HepG2 (cell line): Measurements from ENCODE around the gene NODAL. TPM values are rescaled to one million over a fixed set of nuclear protein-coding genes. Genes with fewer than 3 reads are reported as not detected.

Experiments
- ATAC-seq: fragments of 200-7000 bp; cut with Tn5 transposase; 3 replicates; pipeline ENCODE4 v1.9.1; 2020; ENCODE audit warnings: mild to moderate bottlenecking, moderate library complexity
- BruUV-seq: library from RNA; stranded (reverse); fragments of 400-500 nt; replicated peaks from 2 replicates; lab custom pipeline; 2021; lab: Mats Ljungman, UMichigan
- CTCF ChIA-PET: fragments of 300-600 bp; formaldehyde crosslinking; extraction: SDS; loops from one replicate; lab custom pipeline; 2021; ENCODE audit warnings: low total read pairs, inconsistent platforms, low intra/inter-chr PET ratio; lab: Yijun Ruan, JAX
- POLR2A ChIA-PET: fragments of 350-600 bp; sonication (Branson Sonifier 250); formaldehyde crosslinking; loops from one replicate; lab custom pipeline; 2020; ENCODE audit warnings: antibody characterized with exemption, inconsistent platforms; lab: Yijun Ruan, JAX
- DNase-seq: peaks from one replicate; pipeline ENCODE4 v3.0.0-alpha.2; 2015; ENCODE audit warnings: low spot score
- FAIRE-seq: peaks from 3 replicates; lab custom pipeline; 2011; peaks lifted over from hg19 to GRCh38; lab: Jason Lieb, UNC
- H2AFZ ChIP-seq: one replicate; pipeline ENCODE4 v1.6.1; 2011; ENCODE audit warnings: low read length, inconsistent platforms
- H3K27ac ChIP-seq: fragments of 300-600 bp; 3 replicates; pipeline ENCODE4 v1.8.0; 2011; ENCODE audit warnings: mixed run types, mild to moderate bottlenecking, mixed read lengths, low read length, inconsistent platforms; ENCODE audit not compliant: insufficient read depth; ENCODE audit errors: extremely low read length
- H3K27me3 ChIP-seq, 2 experiments: fragments of 200-600 bp in 1 of 2; 2 replicates in 1 of 2; 3 replicates in 1 of 2; pipeline versions ENCODE4 v1.6.0 to v1.8.0; 2011; ENCODE audit warnings: low read length in 2 of 2, mild to moderate bottlenecking in 2 of 2, moderate library complexity in 2 of 2, inconsistent platforms in 1 of 2; ENCODE audit not compliant: insufficient read depth in 2 of 2, control insufficient read depth in 1 of 2
- H3K36me3 ChIP-seq, 2 experiments: fragments of 200-600 bp in 1 of 2; replicated peaks in 1 of 2; 2 replicates in 1 of 2; 3 replicates in 1 of 2; pipeline versions ENCODE4 v1.5.1 to v1.8.0; 2011; ENCODE audit warnings: low read length in 2 of 2, inconsistent platforms in 1 of 2; ENCODE audit not compliant: insufficient read depth in 2 of 2, control insufficient read depth in 1 of 2
- H3K4me1 ChIP-seq: 2 replicates; pipeline ENCODE4 v1.5.1; 2012; ENCODE audit warnings: low read length, inconsistent platforms; ENCODE audit not compliant: insufficient read depth
- H3K4me2 ChIP-seq: 2 replicates; pipeline ENCODE4 v1.6.0; 2011; ENCODE audit warnings: low read depth, low read length, inconsistent platforms
- H3K4me3 ChIP-seq, 3 experiments: fragments of 200-600 bp in 1 of 3; sonication (generic), shearing (Covaris generic) in 1 of 3; replicated peaks in 1 of 3; 2 replicates each; pipeline ENCODE4 v1.5.1; 2011 to 2016; ENCODE audit warnings: low read length in 3 of 3, inconsistent platforms in 2 of 3, low read depth in 2 of 3, mild to moderate bottlenecking in 2 of 3, control low read depth in 1 of 3, mixed read lengths in 1 of 3; ENCODE audit not compliant: insufficient read depth in 1 of 3
- H3K79me2 ChIP-seq: one replicate; pipeline ENCODE4 v1.6.1; 2011; ENCODE audit warnings: low read length, inconsistent platforms; ENCODE audit not compliant: insufficient read depth
- H3K9ac ChIP-seq: 2 replicates; pipeline ENCODE4 v1.6.0; 2011; ENCODE audit warnings: mild to moderate bottlenecking, low read depth, low read length, inconsistent platforms; ENCODE audit not compliant: insufficient read depth
- H3K9me3 ChIP-seq: 2 replicates; pipeline ENCODE4 v1.5.1; 2012; ENCODE audit warnings: mild to moderate bottlenecking, low read length
- H4K20me1 ChIP-seq: 2 replicates; pipeline ENCODE4 v1.6.0; 2011; ENCODE audit warnings: inconsistent platforms, mild to moderate bottlenecking, low read length, moderate library complexity; ENCODE audit not compliant: insufficient read depth
- ARID2 ChIP-seq: sonication (generic); formaldehyde crosslinking; IDR thresholded peaks from 2 replicates; pipeline ENCODE4 v1.8.1; 2022; ENCODE audit warnings: mild to moderate bottlenecking, missing genetic modification reagents, borderline replicate concordance
- DPF2 ChIP-seq: sonication (generic); formaldehyde crosslinking; IDR thresholded peaks from 2 replicates; pipeline ENCODE4 v1.4.0; 2020; ENCODE audit warnings: mild to moderate bottlenecking, low read depth, missing genetic modification reagents, borderline replicate concordance
- KDM1A ChIP-seq: IDR thresholded peaks from 2 replicates; pipeline ENCODE4 v1.6.1; 2016; ENCODE audit warnings: missing compliant biosample characterization
- POLR2G ChIP-seq: fragments of 200-400 bp; formaldehyde crosslinking; IDR thresholded peaks from 2 replicates; pipeline ENCODE4 v1.6.1; 2018; ENCODE audit warnings: mild to moderate bottlenecking, low read depth, low read length, moderate library complexity
- ZNF12 ChIP-seq: sonication (generic); formaldehyde crosslinking; IDR thresholded peaks from 2 replicates; pipeline ENCODE4 v1.5.0; 2020; ENCODE audit warnings: missing genetic modification reagents
- ZNF121 ChIP-seq: sonication (generic); formaldehyde crosslinking; IDR thresholded peaks from 2 replicates; pipeline ENCODE4 v1.5.0; 2020; ENCODE audit warnings: mild to moderate bottlenecking, missing genetic modification reagents
- ZNF136 ChIP-seq: sonication (generic); formaldehyde crosslinking; IDR thresholded peaks from 2 replicates; pipeline ENCODE4 v1.8.1; 2022; ENCODE audit warnings: low read depth, mild to moderate bottlenecking, moderate library complexity, missing genetic modification reagents
- ZNF180 ChIP-seq: sonication (generic); formaldehyde crosslinking; IDR thresholded peaks from 2 replicates; pipeline ENCODE4 v1.4.0; 2020; ENCODE audit warnings: low read depth, missing genetic modification reagents, borderline replicate concordance
- ZNF281 ChIP-seq: sonication (generic); formaldehyde crosslinking; IDR thresholded peaks from 2 replicates; pipeline ENCODE4 v1.4.0; 2020; ENCODE audit warnings: missing genetic modification reagents, borderline replicate concordance
- ZNF430 ChIP-seq: sonication (generic); formaldehyde crosslinking; IDR thresholded peaks from 2 replicates; pipeline ENCODE4 v1.9.0; 2021; ENCODE audit warnings: mild to moderate bottlenecking, missing genetic modification reagents
- WGBS: methylation state at CpG from one replicate; pipeline ENCODE4 v1.1.6; 2017; ENCODE audit warnings: low lambda C conversion rate; 5-methylcytosine and 5-hydroxymethylcytosine counted together
- in situ Hi-C: cut with HindIII; loops from 2 replicates; pipeline ENCODE4 v1.10.0; 2017; ENCODE audit warnings: low pct_unique_long_range_greater_than_20kb; ENCODE audit not compliant: extremely low pct_ligation_motif_present
- intact Hi-C: fragments of 100-400 bp; cut with micrococcal nuclease; formaldehyde crosslinking; loops from one replicate; pipeline ENCODE4 v1.10.0; 2022; ENCODE audit not compliant: unreplicated experiment
- polyA plus RNA-seq, 8 experiments: library from polyadenylated mRNA; depleted of rRNA in 3 of 8; stranded (reverse) in 7 of 8; unstranded in 1 of 8; fragments of >200 nt; fragmentation: Illumina TruSeq in 4 of 8; extraction: Trizol in 4 of 8; gene quantifications; 2 replicates each; pipeline versions ENCODE4 v1.2.1 to v1.2.3, GENCODE V29; 2011 to 2016; ENCODE audit warnings: low read depth in 4 of 8, missing spikeins in 1 of 8, mixed read lengths in 1 of 8; ENCODE audit not compliant: insufficient read depth in 1 of 8
- total RNA-seq, 5 experiments: library from RNA; depleted of rRNA; stranded (reverse); fragments of >200 nt; fragmentation: Illumina TruSeq; extraction: Trizol; gene quantifications; 2 replicates each; pipeline ENCODE4 v1.2.3, GENCODE V29; 2016; ENCODE audit warnings: low read depth in 1 of 5

The NODAL gene
- total and polyA plus RNA-seq, 2 of the 13 experiments (the other 11 are each of a cell fraction or from before 2014, with no cell fraction given), result not detected

DNA sequence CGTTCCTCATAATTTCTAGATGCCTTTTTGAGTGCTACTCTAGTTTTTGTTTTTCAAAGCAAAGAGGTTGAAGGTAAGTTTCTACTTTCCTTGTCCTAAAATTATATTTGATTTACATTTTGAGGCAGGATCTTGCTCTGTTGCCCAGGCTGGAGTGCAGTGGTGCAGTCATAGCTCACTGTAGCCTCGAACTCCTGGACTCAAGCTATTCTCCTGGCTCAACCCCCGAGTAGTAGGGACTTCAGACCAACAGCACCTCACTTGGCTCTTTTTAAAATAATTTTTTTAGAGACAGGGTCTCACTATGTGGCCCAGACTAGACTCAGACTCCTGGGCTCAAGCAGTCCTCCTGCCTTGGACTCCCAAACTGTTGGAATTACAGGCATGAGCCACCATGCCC is 22.8 kb downstream of the NODAL start:
- ChIA-PET CTCF (no interaction called here), POLR2A (interaction anchor here (2.0 kb wide), 1 partner anchor 13 kb away, joined by 10 read pairs; no protein-coding TSS in a partner anchor)
- H2AFZ ChIP-seq, result no peak overlapping the region
- DNase-seq, result no peak
- TF ChIP-seq ZNF121 (CRISPR knock-in tag), result peak; percentile 27; the same call in 1 of the 2 replicates
- no peak for TF ChIP-seq ARID2 (CRISPR knock-in tag)
- no peak for TF ChIP-seq ZNF430 (CRISPR knock-in tag)
- no peak for TF ChIP-seq ZNF136 (CRISPR knock-in tag)
- peaks cover 8% of the 10 kb centered on the region for H3K79me2 ChIP-seq
- H3K36me3 ChIP-seq, result peaks cover 14 to 28% of the 10 kb centered on the region in 2 experiments
- in situ Hi-C loops, result no loop called here
- H3K4me3 ChIP-seq, result no peak overlapping the region
- 95% methylated on average over 3 of the region's 3 CpGs for WGBS
- no peak for FAIRE-seq
- H3K4me1 ChIP-seq, result peaks cover 37% of the 10 kb centered on the region
- intact Hi-C loops, result no loop called here
- no peak overlapping the region for H3K9ac ChIP-seq
- H3K9me3 ChIP-seq, result no peaks in the 10 kb centered on the region
- no peak for ATAC-seq
- H3K27ac ChIP-seq, result no peak overlapping the region
- H4K20me1 ChIP-seq, result 0 out of 2 replicates have a peak, but pooled peaks cover 7% of the 10 kb centered on the region
- H3K4me2 ChIP-seq, result no peak overlapping the region
- H3K27me3 ChIP-seq, result no peaks in the 10 kb centered on the region
- no TSS peak for BruUV-seq

GRCh38 chr10:70418229-70418628 is 23.3 kb downstream of the NODAL start:
- Histone ChIP-seq H3K27me3 (no peaks in the 10 kb centered on the region), H3K4me3 (no peak overlapping the region), H3K36me3 (peaks cover 14 to 28% of the 10 kb centered on the region in 2 experiments), H3K79me2 (peaks cover 9% of the 10 kb centered on the region), H3K27ac (no peak overlapping the region), H2AFZ (no peak overlapping the region), H3K4me2 (no peak overlapping the region), H4K20me1 (0 out of 2 replicates have a peak, but pooled peaks cover 12% of the 10 kb centered on the region), H3K9ac (no peak overlapping the region), H3K4me1 (peaks cover 33% of the 10 kb centered on the region), H3K9me3 (no peaks in the 10 kb centered on the region)
- CTCF ChIA-PET, result no interaction called here
- ATAC-seq (peak; percentile 54), DNase-seq (no peak), FAIRE-seq (peak; percentile 23)
- POLR2A ChIA-PET, result interaction anchor here (2.0 kb wide), 1 partner anchor 13 kb away, joined by 10 read pairs; no protein-coding TSS in a partner anchor
- WGBS, result 86% methylated on average over 1 of the region's 1 CpG
- in situ Hi-C loops, result no loop called here
- no TSS peak for BruUV-seq
- TF ChIP-seq POLR2G (0 out of 2 replicates have a peak, but pooled peaks have one; percentile 22), ZNF12 (CRISPR knock-in tag) (peak; percentile 92), ZNF180 (CRISPR knock-in tag) (no peak), ZNF281 (peak; percentile 60; the same call in 1 of the 2 replicates), DPF2 (CRISPR knock-in tag) (no peak), KDM1A (CRISPR knock-in tag) (no peak)
- intact Hi-C loops, result no loop called here
